NB4 (cell line): ENCODE data around the gene PRR9.
A peak's percentile ranks its signal among the peaks of the same experiment; 100 is the strongest.

ENCODE experiments used
- CTCF ChIP-seq: IDR thresholded peaks from one replicate; pipeline ENCODE4 v1.5.1; 2012; ENCODE audit warnings: low read depth, low read length
- MAX ChIP-seq: IDR thresholded peaks from 2 replicates; pipeline ENCODE4 v1.6.1; 2011; ENCODE audit warnings: low read depth, low read length
- MYC ChIP-seq: IDR thresholded peaks from 2 replicates; pipeline ENCODE4 v1.6.1; 2011; ENCODE audit warnings: low read depth, low read length
- POLR2A ChIP-seq: IDR thresholded peaks from 2 replicates; pipeline ENCODE4 v1.6.1; 2011; ENCODE audit warnings: mild to moderate bottlenecking; ENCODE audit not compliant: insufficient read length; ENCODE audit errors: extremely low read depth

- TF ChIP-seq POLR2A (no peak), CTCF (peak; percentile 39), MAX (no peak), MYC (no peak)
Observed at GRCh38 chr1:153192697-153193096, 24.7 kb upstream of the PRR9 start.
